NCI-H2196 treated with DMSO at 0.1 percent for 48 hours (cell line): ENCODE data around the gene BSN.

ENCODE experiments used
- DNase-seq: peaks from one replicate; lab custom pipeline; 2025; ENCODE audit not compliant: unreplicated experiment; lab: John Stamatoyannopoulos, UW

The BSN gene

DNA sequence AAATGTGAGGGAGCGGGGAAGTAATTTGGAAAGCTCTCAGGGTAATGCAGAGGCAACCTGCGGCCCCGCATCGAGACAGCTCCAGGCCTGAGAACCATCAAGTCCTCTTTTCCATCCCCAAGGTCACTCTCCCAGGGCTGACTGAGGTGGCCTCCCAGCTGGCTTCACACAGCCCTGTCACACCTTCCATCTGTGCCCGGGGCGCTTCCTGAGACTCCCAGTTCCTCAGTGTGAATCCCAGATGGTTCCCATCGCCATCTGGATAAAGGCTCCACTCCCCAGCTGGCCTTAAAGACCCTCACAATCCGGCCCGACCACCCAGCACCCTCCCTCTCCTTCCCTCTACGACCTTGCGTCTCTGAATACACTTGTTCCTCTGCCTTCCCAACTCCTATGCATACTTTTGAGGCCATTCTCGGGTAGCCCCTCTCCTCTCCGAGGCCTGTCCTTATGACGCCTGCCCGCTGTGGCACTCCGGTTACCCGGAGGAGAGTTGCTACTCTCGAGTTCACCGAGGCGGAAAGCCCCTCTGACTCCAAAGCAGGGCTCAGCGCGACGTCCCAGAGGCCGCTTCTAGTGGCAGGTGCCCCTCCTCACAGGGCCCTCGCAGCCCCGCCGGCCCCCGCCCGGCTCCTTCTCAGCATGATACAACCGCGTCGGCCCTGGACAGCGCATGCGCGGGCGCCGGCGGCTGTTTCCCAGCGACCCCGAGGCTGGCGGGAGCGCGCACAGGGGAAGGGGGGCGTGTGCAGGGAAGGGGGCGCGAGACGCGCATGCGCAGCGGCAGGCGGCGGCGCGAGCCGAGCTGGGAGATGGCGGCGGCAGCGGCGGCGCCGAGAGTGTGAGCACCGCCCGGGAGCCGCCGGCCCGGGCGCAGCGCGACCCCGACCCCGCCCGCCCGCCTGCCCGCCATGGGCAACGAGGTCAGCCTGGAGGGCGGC lies at the start of gene BSN:
Gene BSN, plus strand, starts transcription at position 786 of the 941 bp plus-strand sequence. Its CDS starts 126 bp downstream, at position 912.
- peak; percentile 50 for DNase-seq

DNA sequence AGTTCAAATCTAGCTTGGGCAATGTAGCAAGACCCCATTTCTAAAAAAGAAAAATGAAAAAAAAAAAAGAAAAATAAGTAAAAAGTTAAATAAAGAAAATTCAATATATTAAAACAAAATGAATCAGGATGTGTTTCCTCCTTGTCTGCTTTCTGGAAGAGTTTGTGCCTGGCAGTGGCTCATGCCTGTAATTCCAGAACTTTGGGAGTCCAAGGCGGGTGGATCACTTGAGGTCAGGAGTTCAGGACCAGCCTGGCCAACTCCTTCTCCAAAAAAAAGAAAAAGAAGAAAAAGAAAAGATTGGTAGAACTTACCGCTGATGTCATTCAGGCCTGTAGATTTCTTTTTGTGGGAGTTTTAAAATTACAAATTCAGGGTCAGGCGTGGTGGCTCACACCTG lies 47.4 kb upstream of the BSN start:
- DNase-seq, result no peak

DNA sequence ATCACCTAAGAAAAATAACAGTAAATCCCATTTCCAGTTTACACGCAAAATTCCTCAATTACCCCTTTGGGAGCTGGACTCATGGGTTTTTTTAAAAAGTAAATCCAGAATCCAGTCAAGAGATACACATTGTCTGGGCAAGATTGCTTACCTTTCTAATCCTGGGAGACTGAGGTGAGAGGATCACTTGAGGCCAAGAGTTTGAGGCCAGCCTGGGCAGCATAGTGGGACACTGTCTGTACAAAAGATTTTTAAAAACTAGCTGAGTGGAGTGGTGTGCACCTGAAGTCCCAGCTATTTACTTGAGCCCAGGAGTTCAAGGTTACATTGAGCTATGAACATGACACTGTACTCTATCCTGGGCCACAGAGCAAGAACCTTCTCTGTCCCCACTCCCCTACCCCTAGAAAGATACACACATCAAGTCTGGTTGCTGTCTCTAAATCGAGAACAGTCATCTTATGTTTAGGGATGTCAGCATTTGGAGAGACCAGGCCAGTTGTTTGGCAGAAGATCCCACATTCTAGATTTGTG lies 45.2 kb upstream of the BSN start:
- DNase-seq, result no peak

DNA sequence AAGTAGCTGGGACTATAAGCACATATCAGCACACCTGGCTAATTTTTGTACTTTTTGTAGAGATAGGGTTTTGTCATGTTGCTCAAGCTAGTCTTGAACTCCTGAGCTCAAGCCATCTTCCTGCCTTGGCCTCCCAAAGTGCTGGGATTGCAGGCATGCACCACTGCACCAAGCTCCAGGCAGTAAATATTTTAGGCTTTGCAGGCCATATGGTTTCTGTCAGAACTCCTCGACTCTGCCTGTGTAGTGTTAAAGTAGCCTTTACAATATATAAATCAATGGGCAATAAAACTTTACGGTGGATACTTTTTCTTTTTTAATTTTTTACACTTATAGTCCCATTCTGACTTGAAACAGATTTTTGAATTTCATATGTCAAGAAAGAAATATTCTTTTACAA lies 42.6 kb upstream of the BSN start:
- no peak for DNase-seq

DNA sequence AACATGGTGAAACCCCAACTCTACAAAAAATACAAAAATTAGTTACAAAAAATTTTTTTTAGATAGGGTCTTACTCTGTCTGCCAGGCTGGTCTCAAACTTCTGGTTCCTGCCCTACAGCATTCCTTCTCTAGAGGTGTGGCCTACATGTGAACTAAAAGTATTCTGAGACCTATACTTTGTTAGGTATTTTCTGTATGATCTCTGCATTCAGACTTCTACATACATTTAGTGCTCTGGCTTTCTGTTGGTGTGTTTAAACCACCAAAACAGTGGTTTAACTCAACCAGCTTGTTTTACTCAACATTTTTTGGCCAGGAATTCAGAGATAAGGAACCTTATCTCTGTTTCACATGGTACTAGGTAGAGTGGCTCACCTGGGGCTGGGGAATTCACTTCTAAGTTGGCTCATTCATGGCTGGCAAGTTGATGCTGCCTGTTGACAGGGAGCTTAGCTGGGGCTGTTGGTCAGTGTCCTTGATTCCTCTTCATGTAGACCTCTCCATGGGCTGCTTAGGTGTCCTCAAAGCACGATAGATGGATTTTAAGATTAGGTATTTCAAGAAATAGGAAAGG lies 41.4 kb upstream of the BSN start:
- no peak for DNase-seq

- DNase-seq, result no peak
These were observed 40.7 kb upstream of the BSN start for GRCh38 chr3:49513494-49514124.

GRCh38 chr3:49518016-49518415 lies 36.3 kb upstream of the BSN start:
- DNase-seq, result no peak

DNA sequence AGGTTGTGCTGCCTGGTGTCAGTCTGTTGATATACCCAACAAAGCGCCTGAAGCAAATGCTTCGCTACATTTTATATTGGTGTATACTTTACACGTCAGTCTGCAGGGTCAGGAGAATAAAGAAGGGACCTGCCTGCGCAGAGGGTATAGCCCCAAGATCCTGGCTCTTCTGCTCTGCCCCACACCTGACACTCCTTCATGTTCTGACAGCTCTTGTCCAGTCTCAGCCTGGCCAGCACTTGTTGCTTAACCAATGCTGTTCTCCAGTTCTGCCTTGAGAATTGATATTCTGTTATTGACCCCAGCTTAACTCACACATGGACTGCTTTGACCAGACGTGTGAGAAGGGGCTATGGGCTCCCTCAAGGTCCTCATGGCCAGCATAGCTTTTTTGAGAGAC lies 35.8 kb upstream of the BSN start:
- DNase-seq, result no peak

DNA sequence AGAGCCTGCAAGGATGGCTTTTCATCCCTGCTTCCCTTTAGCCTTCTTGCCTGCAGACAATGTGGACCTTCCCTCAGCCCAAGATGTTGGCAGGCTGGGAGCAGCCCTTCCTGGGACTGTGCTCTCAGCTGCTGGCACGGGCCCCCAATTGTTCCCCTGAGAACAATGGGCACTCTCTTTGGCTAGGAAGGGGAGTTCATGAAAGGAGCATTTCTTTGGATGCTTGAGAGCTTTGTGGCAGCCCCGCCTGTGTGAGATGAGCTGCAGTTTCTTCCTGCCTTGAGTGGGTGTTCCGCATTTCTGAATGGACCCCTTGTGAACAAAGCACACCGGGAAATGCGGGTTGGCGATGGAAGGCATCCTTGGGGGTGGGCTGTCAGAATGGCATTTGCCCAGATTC lies 35.0 kb upstream of the BSN start:
- no peak for DNase-seq

GRCh38 chr3:49519916-49520385 lies 34.3 kb upstream of the BSN start:
- DNase-seq, result no peak

GRCh38 chr3:49523756-49524747 lies 30.2 kb upstream of the BSN start:
- peak; percentile 14 for DNase-seq

DNA sequence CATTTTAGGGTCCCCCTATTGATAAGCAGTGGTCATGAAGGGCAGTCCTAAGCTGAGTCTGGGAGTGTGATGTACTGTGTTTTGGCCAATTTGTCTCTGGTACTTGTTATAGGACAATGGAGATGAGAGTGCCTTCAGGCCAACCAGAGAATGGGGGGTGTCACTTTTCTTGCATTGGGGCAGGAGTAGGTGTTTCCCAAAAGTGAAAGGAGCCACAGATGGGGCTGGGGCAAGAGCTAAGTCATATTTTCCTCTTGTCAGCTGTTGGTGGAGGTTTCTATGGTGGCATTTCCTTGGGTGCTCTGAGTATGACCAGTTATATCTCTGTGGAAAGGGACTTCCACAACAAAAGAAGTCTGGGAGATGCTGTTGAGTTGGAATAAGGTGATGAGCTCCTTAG lies 24.7 kb upstream of the BSN start:
- no peak for DNase-seq

DNA sequence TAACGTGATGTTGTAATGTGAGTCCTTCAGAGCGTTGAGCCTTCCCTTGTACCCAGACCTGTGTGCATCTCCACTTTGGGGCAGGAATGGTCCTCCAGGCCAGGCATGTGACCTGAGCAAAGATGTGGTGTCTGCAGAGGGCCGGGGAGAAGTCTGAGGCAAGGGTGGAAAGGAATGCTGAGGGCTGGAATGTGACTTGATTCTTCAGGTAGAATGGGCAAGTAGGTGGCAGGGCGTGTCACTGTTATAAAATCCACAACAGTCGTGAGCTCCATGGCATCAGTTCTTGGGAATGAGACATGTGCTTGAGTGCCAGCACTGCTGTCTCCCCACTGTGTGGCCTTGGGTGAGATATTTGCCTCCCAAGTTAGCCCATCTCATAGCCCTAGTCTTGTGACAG lies 24.0 kb upstream of the BSN start:
- DNase-seq, result no peak

- no peak for DNase-seq
These were observed 23.6 kb upstream of the BSN start for GRCh38 chr3:49530701-49531100.

DNA sequence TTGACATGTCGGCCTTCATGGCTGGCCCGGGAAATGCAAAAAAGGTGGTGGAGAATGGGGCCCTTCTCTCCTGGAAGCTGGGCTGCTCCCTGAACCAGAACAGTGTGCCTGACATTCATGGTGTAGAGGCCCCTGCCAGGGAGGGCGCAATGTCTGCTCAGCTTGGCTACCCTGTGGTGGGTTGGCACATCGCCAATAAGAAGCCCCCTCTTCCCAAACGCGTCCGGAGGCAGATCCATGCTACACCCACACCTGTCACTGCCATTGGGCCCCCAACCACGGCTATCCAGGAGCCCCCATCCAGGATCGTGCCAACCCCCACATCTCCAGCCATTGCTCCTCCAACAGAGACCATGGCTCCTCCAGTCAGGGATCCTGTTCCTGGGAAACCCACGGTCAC lies 23.1 kb upstream of the BSN start:
- no peak for DNase-seq

DNA sequence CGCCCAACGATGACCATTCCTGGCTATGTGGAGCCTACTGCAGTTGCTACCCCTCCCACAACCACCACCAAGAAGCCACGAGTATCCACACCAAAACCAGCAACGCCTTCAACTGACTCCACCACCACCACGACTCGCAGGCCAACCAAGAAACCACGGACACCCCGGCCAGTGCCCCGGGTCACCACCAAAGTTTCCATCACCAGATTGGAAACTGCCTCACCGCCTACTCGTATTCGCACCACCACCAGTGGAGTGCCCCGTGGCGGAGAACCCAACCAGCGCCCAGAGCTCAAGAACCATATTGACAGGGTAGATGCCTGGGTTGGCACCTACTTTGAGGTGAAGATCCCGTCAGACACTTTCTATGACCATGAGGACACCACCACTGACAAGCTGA lies 22.6 kb upstream of the BSN start:
- DNase-seq, result no peak

DNA sequence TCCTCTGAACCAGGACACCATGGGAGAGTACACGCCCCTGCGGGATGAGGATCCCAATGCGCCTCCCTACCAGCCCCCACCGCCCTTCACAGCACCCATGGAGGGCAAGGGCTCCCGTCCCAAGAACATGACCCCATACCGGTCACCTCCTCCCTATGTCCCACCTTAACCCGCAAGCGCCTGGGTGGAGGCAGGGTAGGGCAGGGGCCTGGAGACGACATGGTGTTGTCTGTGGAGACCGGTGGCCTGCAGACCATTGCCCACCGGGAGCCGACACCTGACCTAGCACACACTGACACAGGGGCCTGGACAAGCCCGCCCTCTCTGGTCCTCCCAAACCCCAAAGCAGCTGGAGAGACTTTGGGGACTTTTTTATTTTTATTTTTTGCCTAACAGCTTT lies 21.2 kb upstream of the BSN start:
- no peak for DNase-seq

DNA sequence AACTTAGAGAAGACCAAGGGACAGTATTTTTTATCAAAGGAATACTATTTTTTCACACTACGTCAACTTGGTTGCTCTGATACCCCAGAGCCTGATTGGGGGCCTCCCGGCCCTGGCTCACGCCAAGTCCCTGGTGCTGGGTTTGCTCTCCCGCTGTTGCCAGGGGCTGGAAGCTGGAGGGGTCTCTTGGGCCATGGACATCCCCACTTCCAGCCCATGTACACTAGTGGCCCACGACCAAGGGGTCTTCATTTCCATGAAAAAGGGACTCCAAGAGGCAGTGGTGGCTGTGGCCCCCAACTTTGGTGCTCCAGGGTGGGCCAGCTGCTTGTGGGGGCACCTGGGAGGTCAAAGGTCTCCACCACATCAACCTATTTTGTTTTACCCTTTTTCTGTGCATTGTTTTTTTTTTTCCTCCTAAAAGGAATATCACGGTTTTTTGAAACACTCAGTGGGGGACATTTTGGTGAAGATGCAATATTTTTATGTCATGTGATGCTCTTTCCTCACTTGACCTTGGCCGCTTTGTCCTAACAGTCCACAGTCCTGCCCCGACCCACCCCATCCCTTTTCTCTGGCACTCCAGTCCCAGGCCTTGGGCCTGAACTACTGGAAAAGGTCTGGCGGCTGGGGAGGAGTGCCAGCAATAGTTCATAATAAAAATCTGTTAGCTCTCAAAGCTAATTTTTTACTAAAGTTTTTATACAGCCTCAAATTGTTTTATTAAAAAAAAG lies 20.3 kb upstream of the BSN start:
- no peak for DNase-seq

DNA sequence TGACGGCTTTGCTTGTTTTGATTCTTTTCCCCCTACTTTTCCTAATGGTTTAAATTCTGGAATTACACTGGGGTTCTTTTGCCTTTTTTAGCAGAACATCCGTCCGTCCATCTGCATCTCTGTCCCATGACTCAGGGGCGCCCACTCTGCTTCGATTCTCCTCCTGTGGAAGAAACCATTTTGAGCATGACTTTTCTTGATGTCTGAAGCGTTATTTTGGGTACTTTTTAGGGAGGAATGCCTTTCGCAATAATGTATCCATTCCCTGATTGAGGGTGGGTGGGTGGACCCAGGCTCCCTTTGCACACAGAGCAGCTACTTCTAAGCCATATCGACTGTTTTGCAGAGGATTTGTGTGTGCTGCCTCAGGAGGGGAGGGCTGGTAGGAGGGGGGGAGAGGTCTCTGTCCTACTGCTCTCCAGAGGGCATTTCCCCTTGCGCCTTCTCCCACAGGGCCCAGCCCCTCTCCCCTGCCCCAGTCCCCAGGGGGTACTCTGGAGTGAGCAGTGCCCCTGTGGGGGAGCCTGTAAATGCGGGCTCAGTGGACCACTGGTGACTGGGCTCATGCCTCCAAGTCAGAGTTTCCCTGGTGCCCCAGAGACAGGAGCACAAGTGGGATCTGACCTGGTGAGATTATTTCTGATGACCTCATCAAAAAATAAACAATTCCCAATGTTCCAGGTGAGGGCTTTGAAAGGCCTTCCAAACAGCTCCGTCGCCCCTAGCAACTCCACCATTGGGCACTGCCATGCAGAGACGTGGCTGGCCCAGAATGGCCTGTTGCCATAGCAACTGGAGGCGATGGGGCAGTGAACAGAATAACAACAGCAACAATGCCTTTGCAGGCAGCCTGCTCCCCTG lies 19.5 kb upstream of the BSN start:
- peak; percentile 65 for DNase-seq
